ENCODE measurements around the gene PCDHGC3. TPM values are rescaled to one million over a fixed set of nuclear protein-coding genes. Genes with fewer than 3 reads are reported as not detected.

The PCDHGC3 gene
- total and polyA plus RNA-seq, 2 of the 8 experiments (the other 6 are each of a cell fraction or from before 2014, with no cell fraction given), result 4.7 to 18.6 TPM

DNA sequence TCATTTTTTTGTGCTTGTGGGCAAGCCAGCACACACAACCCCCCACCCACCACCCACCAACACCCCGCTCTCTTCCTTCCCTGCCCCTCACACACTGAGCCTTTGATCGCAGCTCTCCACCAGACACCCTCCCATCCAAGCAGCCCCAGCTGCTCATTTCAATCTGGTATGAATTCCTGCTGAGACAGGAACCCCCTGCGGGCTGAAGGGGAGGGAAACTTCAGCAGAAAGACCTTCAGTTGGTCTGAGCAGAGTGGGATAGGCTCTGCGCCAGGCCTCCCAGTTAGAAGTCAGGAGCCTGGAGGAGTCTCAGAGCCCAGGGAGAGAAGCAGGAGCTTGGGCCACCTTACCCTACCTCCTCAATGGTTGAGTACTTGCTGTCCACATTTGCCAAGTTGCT, 20.3 kb downstream of the PCDHGC3 start:
- Histone ChIP-seq H2BK15ac (ENCODE audit: low read length) (peak overlapping the region; percentile 95; the same call in 1 of the 2 replicates), H2AK5ac (ENCODE audit: low read depth, low read length) (0 out of 2 replicates have a peak overlapping the region, but pooled peaks have one; percentile 66), H3K4me3 (ENCODE audit: extremely low read depth in 1 of 4, insufficient read depth in 2 of 4, low read depth in 3 of 4, low read length in 4 of 4) (peak overlapping the region in 1 of 4 experiments; percentile 41; a peak in 1 of 8 replicates), H4K5ac (ENCODE audit: insufficient read length, low read depth, low read length) (no peak overlapping the region), H3K27ac (ENCODE audit: low read depth, low read length) (no peak overlapping the region), H4K20me1 (replicated peaks in 1 of 2; ENCODE audit: control insufficient read depth in 1 of 2, insufficient read depth in 2 of 2, low read length in 2 of 2) (peaks cover 0 to under 1% of the 10 kb centered on the region in 2 experiments), H2AFZ (ENCODE audit: low read length) (no peak overlapping the region), H2BK5ac (ENCODE audit: low read depth, low read length) (peak overlapping the region; percentile 94; the same call in 1 of the 2 replicates), H3K14ac (ENCODE audit: insufficient read length) (no peak overlapping the region), H3K23me2 (ENCODE audit: low read depth, low read length) (peaks cover 24% of the 10 kb centered on the region; the same call in 1 of the 2 replicates), H4K91ac (replicated peaks; ENCODE audit: insufficient read length, low read length) (peak overlapping the region; percentile 34), H3K79me1 (ENCODE audit: low read depth, low read length) (peaks cover 4% of the 10 kb centered on the region), H3K9ac (replicated peaks in 1 of 4; ENCODE audit: extremely low read depth in 1 of 4, low read depth in 3 of 4, low read length in 3 of 4) (no peak overlapping the region), H3K56ac (replicated peaks; ENCODE audit: insufficient read length, low read depth, low read length) (no peak overlapping the region), H3K4ac (replicated peaks; ENCODE audit: insufficient read length, low read depth, low read length) (peak overlapping the region; percentile 46), H2BK120ac (replicated peaks; ENCODE audit: low read depth, low read length) (no peak overlapping the region), H3K4me1 (replicated peaks in 1 of 4; ENCODE audit: control insufficient read depth in 3 of 4, insufficient read depth in 4 of 4, low read length in 3 of 4) (peaks cover 6 to 37% (median 25%) of the 10 kb centered on the region in 4 experiments), H3K9me3 (ENCODE audit: insufficient read depth in 2 of 2, low read depth in 1 of 2, low read length in 1 of 2) (no peaks in the 10 kb centered on the region), H2BK20ac (ENCODE audit: low read length) (peak overlapping the region; percentile 95; the same call in 1 of the 2 replicates), H3K18ac (ENCODE audit: extremely low read depth, low read length) (peak overlapping the region; percentile 97; the same call in 1 of the 2 replicates), H3K36me3 (ENCODE audit: control insufficient read depth in 2 of 4, insufficient read depth in 4 of 4, low read length in 3 of 4) (no peaks in the 10 kb centered on the region), H3K23ac (ENCODE audit: insufficient read length) (no peak overlapping the region), H2BK12ac (ENCODE audit: low read depth, low read length) (peak overlapping the region; percentile 78; the same call in 1 of the 2 replicates), H3K4me2 (ENCODE audit: insufficient read depth in 1 of 2, low read depth in 2 of 2, low read length in 2 of 2) (peak overlapping the region; percentile 55 to 82; a peak in 3 of 4 replicates), H4K8ac (ENCODE audit: extremely low read depth, insufficient read depth, low read length) (no peak overlapping the region; the same call in 1 of the 2 replicates), H3K27me3 (replicated peaks in 1 of 4; ENCODE audit: control insufficient read depth in 3 of 4, extremely low read depth in 1 of 4, insufficient read depth in 3 of 4, low read length in 3 of 4) (peaks cover 11 to 32% (median 28%) of the 10 kb centered on the region in 4 experiments; a peak in 6 of 7 replicates), H3K79me2 (ENCODE audit: control insufficient read depth in 1 of 2, insufficient read depth in 2 of 2, low read length in 2 of 2) (no peaks in the 10 kb centered on the region)
- ChIA-PET CTCF (ENCODE audit: partially characterized antibody) (interaction anchor here (0.9 to 50.9 kb wide), 11 partner anchors 11 to 273 kb away, joined by 3 to 1236 read pairs (median 5); partner anchors contain the start of genes PCDHB14, PCDHGA10, PCDHGA11 and PCDHGA9), POLR2A (ENCODE audit: partially characterized antibody) (interaction anchor here (0.7 to 1.1 kb wide), 4 partner anchors 11 to 17 kb away, joined by 3 to 4 read pairs (median 4); no protein-coding TSS in a partner anchor)
- 40% methylated on average over 4 of the region's 4 CpGs; no CpG with 5 or more reads in 1 of the 2 experiments for WGBS, 2 experiments (ENCODE audit: extremely low coverage in 1 of 2, insufficient coverage in 1 of 2, insufficient read length in 1 of 2, insufficient replicate concordance in 2 of 2, low coverage in 1 of 2, low lambda C conversion rate in 2 of 2, missing lambda C conversion rate in 1 of 2)
- FAIRE-seq (no peak), DNase-seq (ENCODE audit: low read depth in 1 of 2, low spot score in 2 of 2) (no peak)
- no peak for TF ChIP-seq SP1 (IDR thresholded peaks at IDR 0.05; ENCODE audit: low read depth, low read length)
